HL-60/S4 treated with retinoic acid at 250 ng/mL for 4 days and 3 days (cell line): ENCODE data around the gene SLC22A15.
"Not testable (repeated sequence)": the region's sequence is repeated elsewhere in the genome, so short reads cannot be mapped to it uniquely, and the experiment has no call there.

ENCODE experiments used
- in situ Hi-C: fragments of 300-500 bp; cut with MboI; formaldehyde crosslinking; loops from 2 replicates; pipeline ENCODE4 v1.7.0; 2022; ENCODE audit warnings: low sequenced_read_pairs

Gene SLC22A15

DNA sequence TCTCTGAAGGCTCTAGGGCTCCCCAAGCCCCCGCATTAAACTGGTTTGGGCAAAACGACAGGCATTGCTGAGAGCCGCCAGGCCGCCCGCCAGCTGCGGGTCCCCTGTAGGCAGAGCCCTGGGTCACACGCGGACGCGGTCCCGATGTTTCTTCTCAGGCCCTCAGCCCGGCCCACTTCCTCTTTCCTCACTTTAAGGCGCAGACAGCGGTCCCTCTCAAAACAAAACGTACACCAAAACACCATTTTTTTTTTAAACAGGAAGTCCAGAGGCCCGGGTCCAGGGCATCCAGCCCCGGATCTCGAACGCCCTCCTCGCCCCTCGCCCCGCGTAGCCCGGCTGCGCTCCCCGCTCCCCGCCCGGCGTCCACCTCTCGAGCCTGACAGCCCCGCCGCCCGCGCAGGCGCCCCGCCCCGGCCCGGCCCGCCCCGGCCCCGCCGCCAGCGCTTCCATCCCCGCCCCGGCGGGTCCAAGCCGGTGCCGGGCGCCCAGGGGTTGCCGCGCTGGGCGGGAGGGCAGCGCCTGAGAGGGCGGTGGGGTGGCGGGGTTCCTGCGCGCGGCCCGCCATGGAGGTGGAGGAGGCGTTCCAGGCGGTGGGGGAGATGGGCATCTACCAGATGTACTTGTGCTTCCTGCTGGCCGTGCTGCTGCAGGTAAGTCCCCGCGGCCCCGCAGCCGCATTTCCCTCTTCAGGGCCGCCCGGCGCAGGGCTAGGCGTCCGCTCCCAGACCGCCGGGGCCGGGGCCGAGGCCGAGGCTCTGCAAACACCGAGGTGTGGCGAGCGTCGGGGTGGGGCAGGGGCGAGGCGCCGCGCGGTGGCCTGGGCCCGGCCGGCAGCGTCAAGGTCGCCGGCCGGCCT, at the start of gene SLC22A15:
SLC22A15 (plus strand) TSS at position 452 of the 859 bp plus-strand sequence; CDS start at position 567, 115 bp downstream.
- in situ Hi-C loops = loop anchor here (25.0 kb wide), 1 partner anchor 164 kb away; no protein-coding TSS in a partner anchor

DNA sequence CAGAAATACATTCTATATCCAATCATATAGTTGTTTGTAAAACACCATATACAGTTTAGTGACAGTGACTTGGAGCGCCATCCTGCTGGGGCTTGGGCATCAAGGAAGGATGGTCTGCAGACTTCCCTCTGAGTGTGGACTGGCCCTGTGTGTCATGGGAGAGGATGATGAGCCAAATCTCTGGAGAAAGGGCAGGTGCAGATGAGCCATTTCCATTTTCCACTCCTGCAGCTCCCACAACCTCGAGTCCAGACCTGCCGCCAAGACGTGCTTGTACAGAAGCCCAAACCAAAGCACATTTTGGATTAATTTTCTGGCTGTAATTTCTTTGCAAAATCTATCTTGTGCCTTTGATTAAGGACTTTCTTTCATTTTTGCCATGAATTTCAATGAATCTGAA, 48.3 kb upstream of the SLC22A15 start:
- in situ Hi-C loops = no loop called here

DNA sequence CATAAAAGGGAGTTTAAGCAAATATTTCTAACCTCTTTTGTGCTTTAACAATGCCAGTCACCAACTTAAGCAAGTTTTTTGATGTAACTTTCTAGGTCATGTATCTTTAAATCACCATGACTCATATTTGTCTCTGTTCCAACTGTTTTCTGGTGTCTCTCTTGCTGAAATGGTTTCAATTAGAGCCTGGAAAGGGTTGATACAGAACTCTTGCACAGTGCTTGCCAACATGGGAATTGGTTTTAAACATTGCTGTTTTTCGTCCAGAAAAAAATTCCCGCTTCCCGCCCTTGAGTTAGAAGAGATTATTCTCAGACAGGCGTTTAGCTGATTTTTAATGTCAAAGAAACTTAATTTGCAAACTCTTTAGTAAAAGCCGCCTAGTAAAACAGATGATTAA, 46.4 kb upstream of the SLC22A15 start:
- in situ Hi-C loops = no loop called here

DNA sequence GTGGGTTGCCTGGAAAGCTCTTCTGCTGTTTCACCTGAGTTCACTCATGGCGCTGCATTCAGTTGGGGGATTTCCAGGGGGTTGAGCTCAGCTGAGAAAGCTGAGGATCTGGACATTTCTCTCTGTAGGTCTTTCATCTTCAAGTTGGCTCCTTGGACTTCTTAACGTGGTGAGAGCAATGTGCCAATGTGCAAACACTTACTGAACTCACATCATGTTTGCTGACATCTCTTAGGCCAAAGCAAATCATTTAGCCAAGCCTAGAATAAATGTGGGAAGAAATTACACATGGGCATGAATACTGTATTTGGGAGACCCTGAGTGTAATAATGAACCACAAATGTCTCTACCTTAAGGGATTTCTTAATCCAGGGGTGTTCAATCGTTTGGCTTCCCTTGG, 42.7 kb upstream of the SLC22A15 start:
- in situ Hi-C loops = no loop called here

DNA sequence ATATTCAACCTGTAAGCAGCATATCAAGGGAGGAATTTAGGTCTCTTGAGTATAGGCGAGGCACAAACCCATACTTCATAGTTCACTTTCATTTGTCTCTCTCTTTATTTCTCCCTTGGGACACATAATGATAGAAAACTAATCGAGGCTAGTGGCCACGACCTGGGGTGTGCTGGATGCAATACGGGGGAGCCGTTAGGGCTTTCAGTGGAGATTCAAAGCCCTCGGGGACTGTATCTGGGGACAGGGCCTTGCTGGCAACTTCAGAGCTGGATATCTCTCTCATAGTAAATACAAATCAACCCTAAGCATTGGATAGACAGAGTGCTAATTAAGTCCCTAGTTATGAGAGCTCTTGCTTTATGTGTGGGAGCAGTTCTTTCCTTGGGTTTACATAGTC, 36.9 kb upstream of the SLC22A15 start:
- in situ Hi-C loops = no loop called here

DNA sequence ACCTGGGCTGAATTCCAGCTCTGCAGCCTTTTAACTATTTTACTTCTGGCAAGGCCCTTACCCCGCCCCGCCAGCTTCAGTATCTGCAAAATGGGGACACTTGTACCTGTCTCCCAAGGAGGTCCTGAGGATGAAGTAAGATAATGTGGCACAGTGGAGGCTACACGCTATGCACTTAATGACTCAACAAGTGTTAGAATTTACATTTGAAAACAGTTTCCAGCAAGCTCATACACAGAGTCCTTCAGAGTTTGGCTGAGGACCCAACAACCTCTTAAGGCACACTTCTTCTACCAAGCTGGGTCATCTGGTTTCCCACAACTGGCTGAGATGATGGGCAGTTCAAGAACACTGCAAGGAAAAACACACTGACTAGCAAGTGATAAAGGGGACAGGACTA, 30.2 kb upstream of the SLC22A15 start:
- in situ Hi-C loops = no loop called here

DNA sequence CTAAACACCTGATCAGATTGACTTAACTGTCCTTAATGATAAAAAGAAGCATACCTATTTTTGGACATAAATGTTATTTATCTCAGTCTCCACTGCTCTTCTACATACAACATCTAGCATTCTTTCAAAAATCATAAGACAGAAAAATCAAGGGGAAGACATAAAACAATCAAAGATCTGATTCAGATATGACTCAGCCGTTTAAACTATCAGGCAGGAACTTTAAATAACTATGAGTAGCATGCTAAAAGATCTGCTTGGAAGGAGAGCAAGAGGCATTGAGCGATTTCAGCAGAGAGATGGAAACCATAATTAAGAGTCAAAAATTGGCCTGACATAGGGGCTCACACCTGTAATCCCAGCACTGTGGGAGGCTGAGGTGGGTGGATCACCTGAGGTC, 27.2 kb upstream of the SLC22A15 start:
- in situ Hi-C loops = no loop called here

DNA sequence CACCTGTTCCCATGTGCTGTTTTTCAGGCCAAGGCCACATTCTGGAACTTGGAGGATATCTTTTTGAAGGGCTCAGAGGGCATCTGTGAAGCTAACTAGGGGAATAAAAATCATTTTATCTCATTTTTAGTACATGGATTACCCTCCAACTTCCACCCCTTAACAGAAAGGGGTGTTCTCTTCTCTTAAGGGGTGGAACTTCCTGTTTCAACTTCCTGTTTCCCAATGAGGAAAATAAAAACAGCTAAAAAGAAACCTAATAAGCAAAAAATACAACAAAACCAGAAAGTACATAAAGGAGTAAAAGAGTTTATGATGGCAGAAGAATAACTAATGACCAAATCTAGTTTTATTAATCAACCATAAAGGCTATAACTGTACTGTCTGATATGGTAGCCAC, 24.8 kb upstream of the SLC22A15 start:
- in situ Hi-C loops = no loop called here

DNA sequence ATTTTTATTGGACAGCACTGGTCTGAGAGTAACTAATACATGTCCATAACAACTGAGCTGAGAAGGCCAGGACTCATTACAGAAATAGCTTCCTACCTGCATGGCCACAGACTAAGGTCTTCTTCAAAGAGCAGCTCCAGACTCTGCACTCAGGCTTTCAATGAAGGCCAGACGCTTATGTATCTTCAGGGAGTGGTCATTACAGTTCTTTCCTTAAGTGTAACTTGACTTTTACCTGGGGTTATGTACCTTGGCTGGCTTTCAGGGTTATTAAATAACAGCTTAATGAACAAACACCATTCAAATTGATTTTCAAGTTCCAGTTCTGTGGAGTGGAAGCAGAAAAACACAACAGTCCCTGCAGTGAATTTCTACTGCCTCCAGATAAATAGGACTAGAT, 23.8 kb upstream of the SLC22A15 start:
- in situ Hi-C loops = no loop called here

DNA sequence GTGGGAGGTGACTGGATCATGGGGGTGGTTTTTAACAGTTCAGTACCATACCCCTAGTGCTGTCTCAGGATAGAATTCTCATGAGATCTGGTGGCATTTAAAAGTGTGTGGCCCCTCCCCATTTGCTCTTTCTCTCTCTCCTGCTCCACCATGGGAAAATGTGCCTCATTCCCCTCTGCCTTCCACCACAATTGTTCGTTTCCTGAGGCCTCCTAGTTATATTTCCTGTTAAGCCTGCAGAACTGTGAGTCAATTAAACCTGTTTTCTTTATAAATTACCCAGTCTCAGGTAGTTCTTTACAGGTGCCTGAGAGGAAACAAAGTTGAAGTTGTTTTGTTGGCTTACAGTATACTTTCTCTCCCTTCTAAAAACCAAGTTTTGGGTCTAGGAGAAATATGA, 23.1 kb upstream of the SLC22A15 start:
- in situ Hi-C loops = no loop called here

DNA sequence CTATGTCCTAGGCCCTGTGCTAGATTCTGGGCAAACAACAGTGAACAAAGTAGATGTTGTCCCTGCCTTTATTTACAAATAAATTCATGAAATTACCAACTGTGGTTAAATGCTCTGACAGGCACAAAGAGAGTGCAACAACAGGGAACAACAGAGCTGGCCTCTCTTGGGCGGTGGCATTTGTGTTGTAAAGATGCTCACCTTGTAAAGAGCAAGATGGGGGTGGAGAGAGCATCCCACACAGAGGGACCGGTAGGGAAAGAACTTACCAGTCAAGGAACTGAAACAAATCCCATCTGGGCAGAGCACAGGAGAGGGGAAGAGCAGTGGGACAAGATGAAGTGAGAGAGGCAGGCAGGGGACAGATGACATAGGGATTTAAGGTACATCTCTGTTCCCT, 21.6 kb upstream of the SLC22A15 start:
- in situ Hi-C loops = no loop called here

DNA sequence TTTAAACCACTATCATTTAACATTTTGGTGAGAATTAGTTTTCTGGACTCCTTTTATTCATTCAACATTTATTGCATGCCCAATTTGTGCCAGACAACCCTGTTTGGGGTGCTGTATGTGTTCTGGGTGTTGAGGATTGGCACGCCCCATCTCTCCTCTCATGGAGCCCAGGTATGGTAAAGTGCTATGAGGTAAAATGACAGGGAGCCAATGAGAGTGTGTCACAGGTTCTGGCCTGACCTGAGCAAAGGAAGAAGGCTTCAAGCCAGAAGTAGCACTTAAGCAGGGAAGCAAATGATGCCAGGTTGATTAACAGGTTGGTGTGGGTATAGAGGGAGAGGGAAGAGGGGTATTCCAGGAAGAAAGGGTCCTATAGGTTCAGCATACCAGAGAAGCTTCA, 21.1 kb upstream of the SLC22A15 start:
- in situ Hi-C loops = no loop called here

DNA sequence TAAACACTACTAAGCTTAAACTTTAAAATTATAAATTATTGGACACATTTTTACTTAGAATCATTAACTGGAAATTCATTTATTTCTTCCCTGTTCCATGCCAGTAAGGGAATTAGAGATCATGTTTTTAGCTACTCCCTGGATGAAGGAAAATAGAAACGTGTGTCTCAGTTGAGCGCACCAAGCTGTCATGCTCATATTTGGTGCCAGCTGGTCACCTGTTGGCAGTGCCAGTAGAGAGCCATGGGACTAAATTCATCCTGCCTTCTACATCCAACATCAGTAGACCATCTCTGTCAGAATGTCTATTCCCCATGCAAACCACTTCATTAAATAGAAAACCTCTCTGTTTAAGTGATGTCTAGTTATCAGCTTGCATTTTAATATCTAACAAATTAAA, 17.4 kb upstream of the SLC22A15 start:
- in situ Hi-C loops = no loop called here

DNA sequence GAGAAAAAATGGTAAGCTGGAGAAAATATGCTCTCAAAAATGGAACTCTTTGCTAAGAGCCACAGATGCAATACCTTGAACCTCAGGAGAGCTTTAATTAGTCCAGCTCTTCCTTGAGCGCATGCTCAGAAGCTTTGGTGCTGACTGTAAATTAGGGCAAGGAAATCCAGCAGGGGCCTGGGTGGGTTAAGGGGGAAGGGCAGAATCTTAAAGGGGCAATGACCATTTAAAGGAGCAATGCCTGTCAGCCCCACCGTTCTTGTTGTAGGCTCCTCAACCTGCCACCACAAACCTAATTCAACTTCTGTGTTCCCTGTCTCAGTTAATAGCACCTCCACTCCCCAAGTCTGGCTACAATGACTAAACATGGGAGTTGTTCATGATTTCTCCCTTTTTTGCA, 6.8 kb upstream of the SLC22A15 start:
- in situ Hi-C loops = no loop called here

DNA sequence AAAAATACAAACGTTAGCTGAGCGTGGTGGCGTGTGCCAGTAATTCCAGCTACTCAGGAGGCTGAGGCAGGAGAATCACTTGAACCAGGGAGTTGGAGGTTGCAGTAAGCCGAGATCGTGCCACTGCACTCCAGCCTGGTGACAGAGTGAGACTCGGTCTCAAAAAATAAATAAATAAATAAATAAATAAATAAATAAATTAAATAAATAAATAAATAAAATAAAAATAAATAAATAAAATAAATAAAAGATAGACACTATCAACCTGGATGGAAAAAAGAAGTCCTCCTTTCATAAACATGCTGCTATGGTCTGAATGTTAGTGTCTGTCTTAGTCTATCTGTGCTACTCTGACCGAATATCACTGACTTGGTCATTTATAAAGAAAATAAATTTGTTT, 4.5 kb upstream of the SLC22A15 start:
- in situ Hi-C loops = not testable (repeated sequence)

DNA sequence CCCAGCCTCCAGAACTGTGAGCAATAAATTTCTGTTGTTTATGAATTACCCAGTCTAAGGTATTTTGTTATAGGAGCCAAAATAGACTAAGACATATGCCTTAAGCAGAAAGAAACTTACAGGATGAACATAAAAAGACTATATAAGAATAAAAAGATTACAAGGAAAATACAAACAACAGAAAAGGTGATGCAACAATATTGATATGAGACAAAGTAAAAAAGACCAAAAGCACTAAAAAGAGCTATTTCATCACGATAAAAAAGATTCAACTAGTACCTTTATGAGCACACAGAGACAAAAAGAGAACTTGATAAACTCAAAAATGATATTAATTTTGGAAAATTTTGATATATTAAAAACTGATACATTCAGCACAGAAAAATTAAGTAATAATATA, 3.2 kb upstream of the SLC22A15 start:
- in situ Hi-C loops = no loop called here

DNA sequence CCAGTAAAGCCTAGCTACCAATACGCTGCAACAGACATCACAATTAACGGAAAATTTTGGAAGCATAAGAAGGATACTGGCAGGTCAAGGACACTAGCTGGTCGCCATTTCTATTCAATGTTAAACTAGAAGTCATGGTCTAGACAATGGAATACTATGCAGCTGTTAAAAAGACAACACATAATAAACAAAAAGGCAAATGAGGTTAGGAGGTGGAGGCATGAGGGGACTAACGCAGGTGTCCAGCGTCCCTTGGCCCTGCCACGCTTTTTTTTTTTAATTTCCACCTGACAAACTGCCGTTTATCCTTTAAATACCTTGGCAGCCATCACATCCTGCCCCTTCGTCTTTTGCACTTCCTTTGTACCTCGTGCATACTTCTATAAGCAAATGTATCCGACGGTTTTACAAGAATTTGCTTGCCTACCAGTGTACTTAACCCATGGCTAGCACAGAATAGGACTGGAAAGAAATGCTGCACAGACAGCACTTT, 698 bp upstream of the SLC22A15 start:
- in situ Hi-C loops = loop anchor here (25.0 kb wide), 1 partner anchor 163 kb away; no protein-coding TSS in a partner anchor

DNA sequence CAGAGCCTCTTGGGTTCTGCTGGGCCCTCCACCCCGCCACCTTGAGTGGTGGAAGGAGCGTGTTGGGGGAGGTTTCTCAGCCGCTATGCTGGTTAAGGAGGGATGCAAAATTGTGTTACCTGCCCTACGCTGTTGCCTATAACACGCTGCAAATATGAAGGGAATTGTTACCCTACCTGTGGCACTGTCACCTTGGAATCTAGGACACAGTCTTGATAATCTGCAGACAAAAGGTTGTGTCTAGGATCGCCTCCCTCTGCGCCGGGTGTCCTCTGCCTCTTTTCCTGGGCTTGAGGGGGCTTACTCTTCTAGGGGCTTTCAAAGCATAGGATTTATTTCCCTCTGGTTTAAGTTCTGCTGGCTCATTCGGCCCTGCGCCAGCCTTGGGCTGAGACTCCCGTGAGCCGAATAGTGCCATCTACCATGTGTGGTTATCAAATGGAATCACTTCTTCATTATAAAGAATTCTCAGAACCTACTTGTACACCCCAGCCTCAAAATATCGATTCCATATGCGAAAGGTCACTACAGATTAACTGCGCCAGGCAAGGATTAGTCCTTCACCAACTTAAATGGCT, 697 bp downstream of the SLC22A15 start:
- in situ Hi-C loops = loop anchor here (25.0 kb wide), 1 partner anchor 165 kb away; no protein-coding TSS in a partner anchor

DNA sequence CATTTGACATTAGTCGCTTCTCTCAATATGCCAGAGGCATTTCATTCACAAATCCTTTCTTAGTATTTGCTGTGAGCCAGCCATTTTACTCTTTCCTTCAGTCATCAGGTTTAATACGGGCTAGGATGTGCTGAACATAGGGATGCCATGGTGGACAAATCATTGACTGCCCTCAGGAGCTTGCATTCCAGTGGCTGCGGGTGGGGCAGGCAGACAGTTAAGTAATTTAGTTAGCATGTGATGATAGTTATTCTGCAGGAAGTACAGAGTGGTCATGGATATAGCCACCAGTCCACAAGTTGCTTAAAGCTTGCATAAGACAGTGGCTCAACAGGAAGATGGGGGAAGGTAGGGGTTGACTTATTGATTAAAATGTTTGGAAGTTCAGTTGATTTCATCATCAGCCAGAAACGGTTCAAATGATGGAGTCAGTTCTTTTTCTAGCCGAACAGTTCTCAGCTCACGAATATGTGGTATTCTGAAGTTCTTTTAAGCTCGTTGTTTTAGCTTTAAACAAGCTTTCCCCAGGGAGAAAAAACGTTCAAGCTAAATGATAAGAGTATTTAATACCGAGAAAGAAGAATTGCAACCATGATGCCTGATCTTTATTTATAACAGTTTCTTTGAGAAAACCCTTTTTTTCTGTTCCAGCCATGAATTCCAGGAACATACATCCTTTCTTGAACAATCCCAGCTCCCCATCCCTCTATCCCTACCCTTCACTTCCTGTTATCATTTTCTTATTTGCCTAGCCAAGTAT, 1.4 kb downstream of the SLC22A15 start:
- in situ Hi-C loops = loop anchor here (25.0 kb wide), 1 partner anchor 165 kb away; no protein-coding TSS in a partner anchor

DNA sequence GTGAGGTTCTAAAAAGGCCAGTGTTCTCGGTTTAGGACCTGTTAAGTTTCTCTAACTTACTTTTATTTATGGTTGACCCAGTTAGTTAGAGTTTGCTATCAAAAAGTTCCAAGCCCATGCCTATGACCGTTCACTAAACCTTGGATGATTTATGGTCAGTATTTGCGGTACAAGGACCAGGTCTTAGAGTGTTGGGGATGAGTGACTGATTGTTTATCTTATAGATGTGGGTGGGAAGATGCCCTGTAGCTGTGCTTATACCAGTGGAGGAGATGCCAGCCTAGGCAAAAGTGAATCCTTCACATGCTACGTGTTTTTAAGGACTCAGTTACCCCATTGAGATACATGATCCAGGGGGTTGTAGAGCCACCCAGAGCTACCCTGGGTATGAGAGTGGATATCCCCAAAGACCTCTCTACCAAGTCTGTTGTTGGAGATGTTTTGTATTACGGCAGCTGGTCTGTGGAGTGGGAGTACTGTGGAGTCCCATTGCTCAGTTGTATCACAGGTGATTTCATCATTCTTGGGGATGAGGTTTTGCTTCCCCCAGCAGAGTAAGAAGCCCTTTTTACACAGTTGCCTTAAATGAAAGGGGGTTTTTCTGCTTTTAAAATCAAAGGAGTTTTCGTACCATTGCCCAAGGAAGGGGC, 2.1 kb downstream of the SLC22A15 start:
- in situ Hi-C loops = loop anchor here (25.0 kb wide), 1 partner anchor 166 kb away; no protein-coding TSS in a partner anchor

DNA sequence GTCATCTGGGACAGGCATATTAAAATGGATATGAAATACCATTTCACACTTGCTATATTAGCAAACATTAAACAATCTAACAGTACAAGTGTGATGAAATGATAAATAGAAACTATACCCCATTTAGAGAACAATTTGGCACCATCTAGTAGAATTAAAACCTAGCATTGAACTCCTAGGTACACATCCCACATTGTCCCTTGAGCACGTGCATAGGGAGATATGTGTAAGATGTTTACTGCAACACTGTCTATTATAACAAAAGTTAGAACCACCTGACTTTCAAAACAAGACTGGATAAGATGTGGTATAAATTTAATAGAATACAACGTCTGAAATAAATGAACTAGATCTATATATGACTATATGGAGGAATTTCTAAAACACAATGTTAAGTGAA, 3.8 kb downstream of the SLC22A15 start:
- in situ Hi-C loops = loop anchor here (25.0 kb wide), 1 partner anchor 168 kb away; no protein-coding TSS in a partner anchor
